ENCODE data around the gene KCTD5. TPM values are rescaled to one million over a fixed set of nuclear protein-coding genes. Genes with fewer than 3 reads are reported as not detected.
A peak's percentile ranks its signal among the peaks of the same experiment; 100 is the strongest.

KCTD5 gene
- total RNA-seq, 2 experiments from 2014 or later = 20.6 to 22.6 TPM

DNA sequence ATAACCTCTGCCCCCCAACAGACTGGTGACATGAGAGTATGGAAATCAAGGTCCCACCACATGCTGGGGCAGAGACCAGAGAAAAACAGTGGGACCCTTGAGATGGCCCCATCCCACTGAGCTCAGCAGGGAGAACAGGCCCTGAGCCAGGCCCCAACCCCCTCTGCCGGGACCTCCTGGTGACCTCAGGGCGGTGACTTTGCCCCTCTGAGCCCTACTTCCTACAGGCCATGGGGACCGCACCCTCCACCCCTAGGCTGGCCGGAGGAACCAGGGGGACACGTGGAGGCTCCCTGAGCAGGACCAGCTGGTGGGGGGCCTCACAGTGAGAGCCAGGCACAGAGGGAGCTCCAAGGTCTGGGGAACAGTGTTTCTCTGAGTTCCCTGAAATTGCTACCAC lies 56.3 kb downstream of the KCTD5 start:
- DNase-seq = no peak
- no peaks in the 10 kb centered on the region for H3K9me3 Mint-ChIP-seq
- CTCF ChIA-PET = no interaction called here
- peaks cover 0 to 5% of the 10 kb centered on the region in 2 experiments for H3K9me3 ChIP-seq (ENCODE audit: control insufficient read depth in 1 of 2, insufficient read depth in 1 of 2, low read length in 2 of 2)
- no peaks in the 10 kb centered on the region for H3K36me3 ChIP-seq (ENCODE audit: insufficient read depth, low read length)
- no peak overlapping the region for H3K4me3 Mint-ChIP-seq
- no peak overlapping the region for H3K4me3 ChIP-seq (ENCODE audit: low read length)
- TF ChIP-seq, protein P1, sequence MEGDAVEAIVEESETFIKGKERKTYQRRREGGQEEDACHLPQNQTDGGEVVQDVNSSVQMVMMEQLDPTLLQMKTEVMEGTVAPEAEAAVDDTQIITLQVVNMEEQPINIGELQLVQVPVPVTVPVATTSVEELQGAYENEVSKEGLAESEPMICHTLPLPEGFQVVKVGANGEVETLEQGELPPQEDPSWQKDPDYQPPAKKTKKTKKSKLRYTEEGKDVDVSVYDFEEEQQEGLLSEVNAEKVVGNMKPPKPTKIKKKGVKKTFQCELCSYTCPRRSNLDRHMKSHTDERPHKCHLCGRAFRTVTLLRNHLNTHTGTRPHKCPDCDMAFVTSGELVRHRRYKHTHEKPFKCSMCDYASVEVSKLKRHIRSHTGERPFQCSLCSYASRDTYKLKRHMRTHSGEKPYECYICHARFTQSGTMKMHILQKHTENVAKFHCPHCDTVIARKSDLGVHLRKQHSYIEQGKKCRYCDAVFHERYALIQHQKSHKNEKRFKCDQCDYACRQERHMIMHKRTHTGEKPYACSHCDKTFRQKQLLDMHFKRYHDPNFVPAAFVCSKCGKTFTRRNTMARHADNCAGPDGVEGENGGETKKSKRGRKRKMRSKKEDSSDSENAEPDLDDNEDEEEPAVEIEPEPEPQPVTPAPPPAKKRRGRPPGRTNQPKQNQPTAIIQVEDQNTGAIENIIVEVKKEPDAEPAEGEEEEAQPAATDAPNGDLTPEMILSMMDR (IDR thresholded peaks at IDR 0.05) = no peak
- no peak for ATAC-seq (ENCODE audit: poor library complexity)
- H3K27ac Mint-ChIP-seq = no peak overlapping the region
- H3K4me1 Mint-ChIP-seq (ENCODE audit: low read depth) = no peaks in the 10 kb centered on the region
- POLR2A ChIA-PET = no interaction called here
- H3K4me1 ChIP-seq (ENCODE audit: insufficient read depth, low read length) = no peaks in the 10 kb centered on the region
- no peaks in the 10 kb centered on the region for H3K36me3 Mint-ChIP-seq (ENCODE audit: low read depth)
- H3K27me3 Mint-ChIP-seq = no peaks in the 10 kb centered on the region
- intact Hi-C loops (cut with DNase I, micrococcal nuclease) = no loop called here
- no peaks in the 10 kb centered on the region for H3K27me3 ChIP-seq (ENCODE audit: control insufficient read depth in 1 of 2, insufficient read depth in 2 of 2, low read length in 2 of 2)
- no peak overlapping the region for H3K27ac ChIP-seq (ENCODE audit: low read depth in 1 of 2, low read length in 2 of 2)

DNA sequence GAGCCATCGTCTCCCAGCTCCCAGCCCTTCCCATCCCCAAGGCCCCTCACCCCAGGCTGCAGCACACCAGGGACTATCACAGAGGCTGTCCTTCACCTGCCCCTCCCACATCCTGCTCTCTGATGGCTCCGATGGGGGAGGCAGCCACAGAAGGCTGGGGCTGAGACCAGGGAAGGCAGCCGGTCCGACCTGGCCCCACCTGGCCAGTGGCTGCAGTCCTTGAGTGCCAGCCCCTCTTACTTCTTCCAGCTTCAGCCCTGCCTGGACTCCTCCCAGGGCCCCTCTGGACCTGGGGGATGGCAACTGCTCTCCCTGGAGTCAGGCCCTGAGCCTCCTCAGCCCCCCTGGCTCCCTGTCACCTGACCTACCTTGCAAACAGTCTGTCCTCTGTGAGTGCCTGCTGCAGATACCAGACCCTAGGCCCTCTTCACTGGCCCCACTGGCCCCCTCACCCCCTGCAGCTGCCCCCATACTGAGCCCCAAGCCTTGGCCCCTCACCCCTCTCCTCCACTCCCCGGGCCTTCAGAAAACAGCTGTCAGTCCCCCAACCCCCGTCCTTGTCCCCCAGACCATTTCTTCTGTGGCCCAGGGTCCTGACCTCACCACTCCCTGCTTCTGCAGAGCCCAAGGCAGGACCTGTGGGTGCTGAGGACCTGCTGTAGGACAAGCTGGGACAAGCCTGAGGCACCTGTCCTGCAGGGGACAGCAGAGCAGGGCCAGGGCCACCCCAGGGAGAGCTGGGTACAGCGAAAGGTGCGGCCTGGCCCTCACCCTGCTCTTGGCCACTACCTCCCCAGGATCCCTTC lies 57.5 kb downstream of the KCTD5 start:
- H3K36me3 Mint-ChIP-seq (ENCODE audit: low read depth) = no peaks in the 10 kb centered on the region
- peaks cover 0 to 5% of the 10 kb centered on the region in 2 experiments for H3K9me3 ChIP-seq (ENCODE audit: control insufficient read depth in 1 of 2, insufficient read depth in 1 of 2, low read length in 2 of 2)
- H3K4me1 ChIP-seq (ENCODE audit: insufficient read depth, low read length) = no peaks in the 10 kb centered on the region
- no peaks in the 10 kb centered on the region for H3K4me1 Mint-ChIP-seq (ENCODE audit: low read depth)
- H3K9me3 Mint-ChIP-seq = no peaks in the 10 kb centered on the region
- no peak overlapping the region for H3K27ac Mint-ChIP-seq
- no peak overlapping the region for H3K4me3 ChIP-seq (ENCODE audit: low read length)
- ATAC-seq (ENCODE audit: poor library complexity) (peak; percentile 34), DNase-seq (no peak)
- TF ChIP-seq, protein P1 (IDR thresholded peaks at IDR 0.05) = no peak
- H3K4me3 Mint-ChIP-seq = no peak overlapping the region
- intact Hi-C loops (cut with DNase I, micrococcal nuclease) = no loop called here
- ChIA-PET CTCF (no interaction called here), POLR2A (interaction anchor here (0.6 kb wide), 1 partner anchor 900 kb away, joined by 3 read pairs; no protein-coding TSS in a partner anchor)
- H3K27me3 ChIP-seq (ENCODE audit: control insufficient read depth in 1 of 2, insufficient read depth in 2 of 2, low read length in 2 of 2) = no peaks in the 10 kb centered on the region
- H3K27ac ChIP-seq (ENCODE audit: low read depth in 1 of 2, low read length in 2 of 2) = no peak overlapping the region
- H3K27me3 Mint-ChIP-seq = no peaks in the 10 kb centered on the region
- no peaks in the 10 kb centered on the region for H3K36me3 ChIP-seq (ENCODE audit: insufficient read depth, low read length)

DNA sequence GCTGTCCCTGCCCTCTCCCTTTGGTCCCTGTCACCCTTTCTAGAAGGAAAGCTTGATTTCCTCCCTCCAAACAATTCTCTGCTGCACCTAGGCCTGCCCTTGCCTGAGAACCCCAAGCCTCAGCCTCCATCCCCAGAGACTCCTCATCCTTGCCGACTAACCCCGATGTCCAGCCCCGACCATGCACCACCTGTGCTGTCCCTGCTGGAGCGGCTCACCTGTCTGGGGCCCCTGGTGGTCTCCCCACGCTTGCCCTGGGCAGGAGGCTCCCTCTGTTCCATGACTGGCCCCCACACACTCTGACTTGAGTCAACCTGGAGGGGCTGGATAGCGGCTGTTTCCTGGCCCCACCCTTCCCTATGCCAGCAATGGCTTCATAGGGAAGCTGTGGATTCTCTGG lies 58.2 kb downstream of the KCTD5 start:
- DNase-seq (no peak), ATAC-seq (ENCODE audit: poor library complexity) (no peak)
- TF ChIP-seq, protein P1 (IDR thresholded peaks at IDR 0.05) = no peak
- Mint-ChIP-seq H3K4me3 (no peak overlapping the region), H3K9me3 (no peaks in the 10 kb centered on the region), H3K4me1 (ENCODE audit: low read depth) (no peaks in the 10 kb centered on the region), H3K36me3 (ENCODE audit: low read depth) (no peaks in the 10 kb centered on the region), H3K27ac (no peak overlapping the region), H3K27me3 (no peaks in the 10 kb centered on the region)
- ChIA-PET CTCF (interaction anchor here (0.6 kb wide), 1 partner anchor 57 kb away, joined by 4 read pairs; no protein-coding TSS in a partner anchor), POLR2A (interaction anchor here (0.6 kb wide), 1 partner anchor 900 kb away, joined by 3 read pairs; no protein-coding TSS in a partner anchor)
- H3K4me3 ChIP-seq (ENCODE audit: low read length) = no peak overlapping the region
- no peaks in the 10 kb centered on the region for H3K36me3 ChIP-seq (ENCODE audit: insufficient read depth, low read length)
- H3K4me1 ChIP-seq (ENCODE audit: insufficient read depth, low read length) = no peaks in the 10 kb centered on the region
- no peak overlapping the region for H3K27ac ChIP-seq (ENCODE audit: low read depth in 1 of 2, low read length in 2 of 2)
- intact Hi-C loops (cut with DNase I, micrococcal nuclease) = no loop called here
- no peaks in the 10 kb centered on the region for H3K27me3 ChIP-seq (ENCODE audit: control insufficient read depth in 1 of 2, insufficient read depth in 2 of 2, low read length in 2 of 2)
- peaks cover 0 to 5% of the 10 kb centered on the region in 2 experiments for H3K9me3 ChIP-seq (ENCODE audit: control insufficient read depth in 1 of 2, insufficient read depth in 1 of 2, low read length in 2 of 2)
